ENCODE measurements around the gene CDHR2. TPM values are rescaled to one million over a fixed set of nuclear protein-coding genes. Genes with fewer than 3 reads are reported as not detected.

The CDHR2 gene
- total and polyA plus RNA-seq, 2 donors (not counting 3 experiments of a cell fraction or from before 2014, with no cell fraction given), result not detected

DNA sequence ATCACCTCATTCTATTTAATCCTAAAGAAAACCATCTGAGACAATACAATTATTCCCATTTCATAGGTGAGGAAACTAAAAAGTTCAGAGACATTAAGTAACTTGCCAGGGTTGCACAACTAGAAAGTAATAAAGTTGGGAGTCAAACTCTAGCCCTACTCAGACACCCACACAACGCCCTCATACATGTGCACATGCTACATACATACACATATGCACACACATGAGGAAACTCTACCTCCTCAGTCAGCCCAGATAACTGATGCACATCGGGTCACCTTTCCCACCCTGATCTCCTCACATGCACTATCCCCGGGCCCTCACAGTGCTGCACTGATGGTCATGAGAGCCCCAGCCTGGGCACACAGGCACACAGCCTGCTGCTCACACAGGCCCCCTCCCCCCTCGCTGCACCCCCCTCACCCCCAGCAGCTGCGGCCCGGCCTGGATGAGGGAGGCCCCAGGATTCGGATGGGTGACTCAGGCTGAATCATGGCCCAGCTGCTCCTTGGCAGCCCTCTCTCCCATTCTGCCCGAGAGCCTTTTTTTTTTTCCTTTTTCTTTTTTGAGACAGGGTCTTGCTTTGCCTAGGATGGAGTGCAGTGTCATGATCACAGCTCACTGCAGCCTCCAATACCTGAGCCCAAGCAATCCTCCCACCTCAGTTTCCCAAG, 65.8 kb downstream of the CDHR2 start:
- BruUV-seq (replicated peaks), result no TSS peak
- H3K4me1 ChIP-seq (ENCODE audit: control insufficient read depth, extremely low read depth, insufficient read depth, low read length), result peaks cover 23% of the 10 kb centered on the region
- no peak overlapping the region for H3K4me2 ChIP-seq (ENCODE audit: insufficient read depth, low read length)
- no peaks in the 10 kb centered on the region for H3K9me1 ChIP-seq (replicated peaks; ENCODE audit: control insufficient read depth, extremely low read depth, insufficient read depth, low read length)
- H3K36me3 ChIP-seq (ENCODE audit: control insufficient read depth in 2 of 2, extremely low read depth in 1 of 2, insufficient read depth in 2 of 2, low read length in 2 of 2), result no peaks in the 10 kb centered on the region
- intact Hi-C loops (cut with micrococcal nuclease) (loop anchor here (2.0 to 10.0 kb wide), 2 partner anchors 78 to 170 kb away; partner anchors contain the start of genes FAF2 and RNF44), dilution Hi-C loops (cut with MboI; ENCODE audit: extremely low pct_ligation_motif_present, low sequenced_read_pairs) (no loop called here)
- DNase-seq (ENCODE audit: low read depth, low spot score) (peak; percentile 80), FAIRE-seq (peak; percentile 94)
- no peak overlapping the region for H3K27ac ChIP-seq (ENCODE audit: insufficient read depth, low read depth, low read length)
- H3K4me3 ChIP-seq (replicated peaks in 1 of 3; ENCODE audit: insufficient read depth in 1 of 3, low read depth in 1 of 3, low read length in 3 of 3), result no peak overlapping the region
- H4K20me1 ChIP-seq (replicated peaks; ENCODE audit: control insufficient read depth, extremely low read depth, insufficient read depth, low read length), result no peaks in the 10 kb centered on the region
- POLR2A ChIA-PET, result no interaction called here
- no peaks in the 10 kb centered on the region for H3K79me2 ChIP-seq (ENCODE audit: control insufficient read depth, insufficient read depth, low read length)
- H3K9ac ChIP-seq (replicated peaks; ENCODE audit: extremely low read depth, insufficient read depth, low read length), result no peak overlapping the region
- no peak overlapping the region for H2AFZ ChIP-seq (ENCODE audit: low read depth, low read length)
- TF ChIP-seq FOS (IDR thresholded peaks at IDR 0.05; ENCODE audit: borderline replicate concordance, insufficient read depth, low read length) (peak; percentile 87), POLR2AphosphoS5 (IDR thresholded peaks at IDR 0.05; ENCODE audit: insufficient read depth, low read depth, low read length) (peak; percentile 82), GATA2 (IDR thresholded peaks at IDR 0.05; ENCODE audit: insufficient read depth, insufficient read length, low read depth, low read length) (no peak), JUN (IDR thresholded peaks at IDR 0.05; ENCODE audit: borderline replicate concordance, insufficient read depth, insufficient read length, low read depth) (peak; percentile 61)
- TF ChIP-seq, protein P1, sequence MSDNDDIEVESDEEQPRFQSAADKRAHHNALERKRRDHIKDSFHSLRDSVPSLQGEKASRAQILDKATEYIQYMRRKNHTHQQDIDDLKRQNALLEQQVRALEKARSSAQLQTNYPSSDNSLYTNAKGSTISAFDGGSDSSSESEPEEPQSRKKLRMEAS (IDR thresholded peaks at IDR 0.05; ENCODE audit: insufficient read depth, insufficient read length), result no peak
- peaks cover 7 to 16% of the 10 kb centered on the region in 2 experiments for H3K27me3 ChIP-seq (ENCODE audit: control insufficient read depth in 2 of 2, insufficient read depth in 2 of 2, low read length in 2 of 2)
- no peaks in the 10 kb centered on the region for H3K9me3 ChIP-seq (replicated peaks; ENCODE audit: control insufficient read depth, insufficient read depth, low read length)
- CTCF ChIA-PET, result interaction anchor here (0.6 kb wide), 2 partner anchors 19 to 68 kb away, joined by 3 to 4 read pairs; no protein-coding TSS in a partner anchor

DNA sequence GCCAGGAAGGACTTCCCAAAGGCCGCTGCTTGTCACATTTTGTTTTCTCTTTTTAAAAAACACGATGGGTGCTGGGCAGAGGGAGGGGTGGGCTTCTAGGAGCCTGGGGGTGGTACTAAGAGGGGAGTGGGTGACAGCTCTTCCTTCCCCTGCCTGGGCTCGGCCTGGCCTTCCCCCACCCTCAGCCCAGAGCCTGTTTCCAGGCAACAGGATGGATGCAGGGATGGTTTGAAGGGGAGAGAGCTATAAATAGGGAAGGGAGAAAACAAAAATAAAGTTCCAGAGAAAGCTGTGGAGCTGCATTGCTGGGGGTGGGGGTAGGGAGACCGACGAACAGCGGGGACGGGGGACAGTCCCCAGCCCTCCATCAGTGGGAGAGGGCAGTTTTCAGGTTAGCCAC, 67.4 kb downstream of the CDHR2 start:
- no peak overlapping the region for H2AFZ ChIP-seq (ENCODE audit: low read depth, low read length)
- H3K27ac ChIP-seq (ENCODE audit: insufficient read depth, low read depth, low read length), result no peak overlapping the region
- POLR2A ChIA-PET, result interaction anchor here (0.6 kb wide), 1 partner anchor 1602 kb away, joined by 3 read pairs; no protein-coding TSS in a partner anchor
- H4K20me1 ChIP-seq (replicated peaks; ENCODE audit: control insufficient read depth, extremely low read depth, insufficient read depth, low read length), result no peaks in the 10 kb centered on the region
- no peaks in the 10 kb centered on the region for H3K79me2 ChIP-seq (ENCODE audit: control insufficient read depth, insufficient read depth, low read length)
- dilution Hi-C loops (cut with MboI; ENCODE audit: extremely low pct_ligation_motif_present, low sequenced_read_pairs), result no loop called here
- CTCF ChIA-PET, result no interaction called here
- no peak for FAIRE-seq
- H3K9me3 ChIP-seq (replicated peaks; ENCODE audit: control insufficient read depth, insufficient read depth, low read length), result no peaks in the 10 kb centered on the region
- H3K27me3 ChIP-seq (ENCODE audit: control insufficient read depth in 2 of 2, insufficient read depth in 2 of 2, low read length in 2 of 2), result peaks cover 22 to 28% of the 10 kb centered on the region in 2 experiments
- H3K4me1 ChIP-seq (ENCODE audit: control insufficient read depth, extremely low read depth, insufficient read depth, low read length), result peaks cover 22% of the 10 kb centered on the region
- no peak overlapping the region for H3K4me2 ChIP-seq (ENCODE audit: insufficient read depth, low read length)
- no TSS peak for BruUV-seq (replicated peaks)
- H3K9me1 ChIP-seq (replicated peaks; ENCODE audit: control insufficient read depth, extremely low read depth, insufficient read depth, low read length), result no peaks in the 10 kb centered on the region
- intact Hi-C loops (cut with micrococcal nuclease), result loop anchor here (10.0 kb wide), 1 partner anchor 172 kb away; the partner anchor contains the start of gene FAF2
- H3K9ac ChIP-seq (replicated peaks; ENCODE audit: extremely low read depth, insufficient read depth, low read length), result no peak overlapping the region
- no peak for DNase-seq (ENCODE audit: low read depth, low spot score)
- H3K4me3 ChIP-seq (replicated peaks in 1 of 3; ENCODE audit: insufficient read depth in 1 of 3, low read depth in 1 of 3, low read length in 3 of 3), result no peak overlapping the region
- TF ChIP-seq MYC (IDR thresholded peaks at IDR 0.05; ENCODE audit: low read depth, low read length) (no peak), POLR2AphosphoS5 (IDR thresholded peaks at IDR 0.05; ENCODE audit: insufficient read depth, low read depth, low read length) (no peak), POLR2A (IDR thresholded peaks at IDR 0.05; ENCODE audit: low read depth, low read length) (no peak), FOS (IDR thresholded peaks at IDR 0.05; ENCODE audit: borderline replicate concordance, insufficient read depth, low read length) (no peak), GATA2 (IDR thresholded peaks at IDR 0.05; ENCODE audit: insufficient read depth, insufficient read length, low read depth, low read length) (no peak), JUN (IDR thresholded peaks at IDR 0.05; ENCODE audit: borderline replicate concordance, insufficient read depth, insufficient read length, low read depth) (no peak), EZH2 (IDR thresholded peaks at IDR 0.05; ENCODE audit: borderline replicate concordance, low read depth, low read length, severe bottlenecking) (no peak)
- TF ChIP-seq, protein P1 (IDR thresholded peaks at IDR 0.05; ENCODE audit: insufficient read depth, insufficient read length), result no peak
- TF ChIP-seq, protein P2, sequence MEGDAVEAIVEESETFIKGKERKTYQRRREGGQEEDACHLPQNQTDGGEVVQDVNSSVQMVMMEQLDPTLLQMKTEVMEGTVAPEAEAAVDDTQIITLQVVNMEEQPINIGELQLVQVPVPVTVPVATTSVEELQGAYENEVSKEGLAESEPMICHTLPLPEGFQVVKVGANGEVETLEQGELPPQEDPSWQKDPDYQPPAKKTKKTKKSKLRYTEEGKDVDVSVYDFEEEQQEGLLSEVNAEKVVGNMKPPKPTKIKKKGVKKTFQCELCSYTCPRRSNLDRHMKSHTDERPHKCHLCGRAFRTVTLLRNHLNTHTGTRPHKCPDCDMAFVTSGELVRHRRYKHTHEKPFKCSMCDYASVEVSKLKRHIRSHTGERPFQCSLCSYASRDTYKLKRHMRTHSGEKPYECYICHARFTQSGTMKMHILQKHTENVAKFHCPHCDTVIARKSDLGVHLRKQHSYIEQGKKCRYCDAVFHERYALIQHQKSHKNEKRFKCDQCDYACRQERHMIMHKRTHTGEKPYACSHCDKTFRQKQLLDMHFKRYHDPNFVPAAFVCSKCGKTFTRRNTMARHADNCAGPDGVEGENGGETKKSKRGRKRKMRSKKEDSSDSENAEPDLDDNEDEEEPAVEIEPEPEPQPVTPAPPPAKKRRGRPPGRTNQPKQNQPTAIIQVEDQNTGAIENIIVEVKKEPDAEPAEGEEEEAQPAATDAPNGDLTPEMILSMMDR (IDR thresholded peaks at IDR 0.05; ENCODE audit: extremely low read depth in 1 of 2, insufficient read depth in 1 of 2, low read depth in 1 of 2, low read length in 2 of 2), result no peak
- H3K36me3 ChIP-seq (ENCODE audit: control insufficient read depth in 2 of 2, extremely low read depth in 1 of 2, insufficient read depth in 2 of 2, low read length in 2 of 2), result no peaks in the 10 kb centered on the region

Data from endothelial cell of umbilical vein (primary cell).